DMS79 (cell line): Measurements from ENCODE around the gene RNF148.

ENCODE experiments used
- DNase-seq: peaks from one replicate; lab custom pipeline; 2025; lab: John Stamatoyannopoulos, UW

Gene RNF148, protein sequence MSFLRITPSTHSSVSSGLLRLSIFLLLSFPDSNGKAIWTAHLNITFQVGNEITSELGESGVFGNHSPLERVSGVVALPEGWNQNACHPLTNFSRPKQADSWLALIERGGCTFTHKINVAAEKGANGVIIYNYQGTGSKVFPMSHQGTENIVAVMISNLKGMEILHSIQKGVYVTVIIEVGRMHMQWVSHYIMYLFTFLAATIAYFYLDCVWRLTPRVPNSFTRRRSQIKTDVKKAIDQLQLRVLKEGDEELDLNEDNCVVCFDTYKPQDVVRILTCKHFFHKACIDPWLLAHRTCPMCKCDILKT

GRCh38 chr7:122702872-122703510 is at the start of gene RNF148:
Gene RNF148, minus strand, starts transcription at chr7:122702922. Its CDS starts 172 bp downstream, at chr7:122702750.
- DNase-seq = no peak

GRCh38 chr7:122750389-122750788 is 47.7 kb upstream of the RNF148 start:
- DNase-seq = no peak

DNA sequence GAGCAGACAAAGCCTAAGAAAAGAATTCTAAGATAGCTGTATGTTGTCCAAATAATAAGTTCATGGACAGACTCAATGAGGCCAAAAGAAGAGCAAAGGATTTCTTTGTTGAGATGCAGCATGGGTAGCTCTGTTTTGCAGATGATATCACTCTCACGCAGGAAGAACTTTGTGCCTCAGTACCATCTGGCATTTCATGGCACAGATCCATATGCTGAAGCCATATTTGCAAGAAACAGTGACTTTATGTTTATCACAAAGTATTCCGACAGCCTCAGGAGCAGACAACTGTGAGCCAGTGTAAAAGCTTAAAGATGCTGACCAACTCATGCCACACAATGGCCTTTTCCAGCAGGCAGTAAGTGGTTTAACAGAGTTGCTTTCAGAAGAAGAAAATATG is 45.5 kb upstream of the RNF148 start:
- no peak for DNase-seq

GRCh38 chr7:122746948-122747347 is 44.2 kb upstream of the RNF148 start:
- DNase-seq = no peak

DNA sequence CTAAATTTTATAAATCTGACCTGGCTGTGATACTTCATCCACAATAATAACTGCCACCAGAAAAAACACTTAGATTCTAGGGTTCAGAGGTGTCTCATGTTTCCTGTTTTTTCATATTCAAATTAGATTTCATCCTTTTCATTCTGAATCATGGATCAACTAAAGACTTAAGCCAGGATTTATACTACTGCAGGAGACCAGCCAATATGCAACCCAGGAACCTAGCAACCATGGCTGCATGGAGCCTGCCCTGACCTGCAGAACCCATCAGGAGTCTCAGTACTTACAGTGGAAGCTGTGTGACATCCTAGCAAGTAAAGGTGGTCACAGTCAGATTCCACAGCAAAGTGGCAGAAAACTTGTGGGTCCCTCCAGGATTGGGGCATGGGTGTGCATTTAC is 40.5 kb upstream of the RNF148 start:
- no peak for DNase-seq

DNA sequence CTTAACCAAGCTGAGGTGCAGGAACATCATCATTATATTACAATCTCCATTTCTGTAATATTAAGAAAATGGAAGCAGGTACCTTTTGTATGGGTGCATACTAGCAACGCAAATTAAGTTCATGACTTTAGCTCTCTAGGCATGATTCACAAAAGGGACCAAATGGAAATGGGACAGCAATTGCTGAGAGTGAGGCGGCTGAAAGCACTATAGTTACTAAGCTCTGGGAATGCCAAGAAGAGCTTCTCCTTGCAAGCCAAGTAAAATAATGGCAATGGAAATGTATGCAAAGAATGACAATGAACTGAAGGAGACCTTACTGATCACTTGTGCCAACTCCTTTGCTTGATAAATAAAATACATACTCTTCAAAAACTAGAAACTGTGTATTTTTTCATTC is 36.2 kb upstream of the RNF148 start:
- DNase-seq = no peak

DNA sequence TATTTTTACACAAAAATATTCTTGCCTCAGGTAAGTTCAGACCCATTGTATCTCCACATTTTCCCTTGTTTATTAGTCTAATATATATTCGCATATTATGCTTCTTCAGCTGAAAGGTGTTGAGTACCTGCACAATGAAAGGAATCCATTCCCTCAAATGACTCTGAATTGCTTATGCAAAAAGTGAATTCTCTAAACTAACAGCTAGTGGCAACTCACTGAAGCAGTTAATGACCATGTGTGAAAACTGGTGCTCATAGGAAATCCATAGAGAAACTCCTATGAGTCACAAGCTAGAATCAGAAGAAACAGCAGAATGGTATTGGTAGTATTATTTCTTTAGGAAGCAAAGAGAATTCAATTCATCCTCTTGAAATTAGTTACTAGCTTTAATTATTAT is 33.5 kb upstream of the RNF148 start:
- no peak for DNase-seq

DNA sequence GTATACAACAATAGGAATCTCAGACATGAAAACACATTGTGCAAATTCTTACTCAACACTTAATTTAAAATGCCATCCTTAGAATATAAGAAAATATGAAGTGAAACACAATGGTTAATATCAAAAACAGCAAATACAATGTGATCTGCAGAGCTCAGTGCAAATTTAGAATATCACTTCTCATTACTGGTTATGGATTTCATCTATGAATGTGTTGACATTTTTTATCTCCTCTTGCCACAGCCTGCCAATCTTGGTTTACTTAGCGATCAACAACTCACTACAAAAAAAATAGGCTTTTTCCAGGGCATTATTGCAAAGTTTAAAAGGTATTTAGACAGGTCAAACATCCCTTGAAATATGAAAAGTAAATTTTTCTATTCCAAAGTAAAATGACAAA is 25.0 kb upstream of the RNF148 start:
- DNase-seq = no peak

DNA sequence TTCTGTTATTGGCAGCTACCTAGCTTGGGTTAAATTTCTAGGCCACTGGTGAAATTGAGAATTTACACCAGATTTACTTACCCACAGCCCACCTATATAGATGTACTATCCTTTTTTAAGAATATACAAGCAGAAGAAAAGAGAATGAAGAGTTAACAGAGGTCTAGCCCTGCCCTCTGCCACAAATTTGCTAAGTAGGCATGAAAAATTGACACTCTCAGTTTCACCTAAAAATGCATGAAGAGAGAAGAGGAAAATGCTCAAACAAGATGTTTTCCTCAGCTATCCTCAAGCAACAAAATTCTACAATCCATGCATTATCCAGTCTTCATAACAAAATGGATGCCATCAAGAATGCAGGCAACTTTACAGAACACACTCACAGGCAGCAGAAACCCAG is 24.6 kb upstream of the RNF148 start:
- no peak for DNase-seq

DNA sequence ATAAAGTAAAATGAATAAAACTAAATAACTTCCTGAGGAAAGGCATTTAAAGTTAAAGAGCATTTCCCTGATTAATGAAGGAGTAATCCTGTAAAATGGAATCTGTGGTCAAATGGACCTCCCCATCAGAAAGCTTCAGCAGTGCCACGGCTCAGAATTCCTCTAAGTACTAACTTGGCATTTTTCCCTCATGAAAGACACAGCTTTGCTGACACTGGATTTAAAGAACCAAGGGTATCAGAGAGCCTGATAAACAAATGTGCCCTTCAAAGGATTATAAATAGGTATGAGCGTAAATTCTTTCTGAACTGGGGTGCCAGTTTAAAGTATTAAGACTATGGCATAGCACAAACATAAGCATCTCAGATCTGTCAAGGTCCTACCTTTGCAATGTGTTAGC is 24.2 kb upstream of the RNF148 start:
- no peak for DNase-seq

- no peak for DNase-seq
Observed at GRCh38 chr7:122724366-122724765, 21.6 kb upstream of the RNF148 start.

DNA sequence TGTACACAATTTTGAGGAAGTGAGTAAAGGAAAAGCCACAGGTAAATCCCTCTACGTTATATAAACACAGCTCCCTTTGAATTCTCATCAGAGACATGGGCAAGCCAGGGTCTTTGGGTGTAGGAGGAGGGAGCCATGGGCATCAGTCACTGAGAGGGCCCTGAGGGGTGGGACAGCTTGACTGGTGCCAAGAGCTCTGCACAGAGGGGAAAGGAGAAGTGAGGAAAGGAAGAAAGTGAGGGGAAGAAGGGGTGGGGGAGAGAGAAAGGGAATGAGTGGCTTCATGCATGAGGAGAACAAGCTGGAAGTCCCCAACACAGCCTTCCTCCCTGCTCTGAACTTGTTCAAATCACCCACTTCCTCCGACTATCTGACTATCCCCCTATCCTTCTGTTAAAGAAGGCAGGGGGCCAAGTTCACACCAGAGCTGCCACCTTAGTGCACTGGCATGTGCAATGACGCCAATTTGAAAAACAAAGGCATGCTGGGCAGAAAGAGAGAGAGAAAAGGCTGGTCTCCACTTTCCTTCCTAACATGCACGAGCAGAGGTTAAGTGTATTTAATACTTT is 16.4 kb upstream of the RNF148 start:
- DNase-seq = no peak

DNA sequence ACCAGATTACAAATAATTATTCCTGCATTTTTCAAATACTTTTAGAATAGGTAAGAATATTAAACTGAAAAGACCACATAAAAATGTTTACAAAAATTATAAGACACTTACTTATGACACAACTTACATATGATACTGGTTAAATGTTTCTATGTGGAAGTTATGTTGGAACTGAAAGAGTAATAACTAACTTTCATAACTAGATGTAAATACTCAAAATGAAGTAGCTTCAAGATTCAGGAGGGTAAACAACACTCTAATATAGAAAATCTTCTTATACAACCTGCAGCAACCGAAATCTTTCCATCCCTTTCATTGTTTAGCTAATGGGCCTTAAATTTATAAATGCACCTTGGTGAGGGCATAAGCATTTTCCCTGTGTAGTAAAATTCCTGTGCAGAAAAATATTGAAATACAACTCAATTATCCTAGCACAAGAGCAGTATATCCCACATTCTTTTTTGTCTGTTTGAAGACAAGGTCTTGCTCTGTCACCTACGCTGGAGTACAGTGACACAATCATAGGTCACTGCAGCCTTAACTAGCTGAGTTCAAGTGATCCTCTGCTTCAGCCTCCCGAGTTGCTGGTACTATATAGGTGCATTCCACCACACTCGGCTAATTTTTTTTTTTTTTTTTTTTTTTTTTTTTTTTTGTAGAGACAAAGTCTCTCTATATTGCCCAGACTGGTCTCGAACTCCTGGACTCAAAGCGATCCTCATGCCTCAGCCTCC is 14.8 kb upstream of the RNF148 start:
- no peak for DNase-seq

- DNase-seq = no peak
Observed at GRCh38 chr7:122715183-122715582, 12.5 kb upstream of the RNF148 start.

GRCh38 chr7:122710916-122711315 is 8.2 kb upstream of the RNF148 start:
- no peak for DNase-seq

GRCh38 chr7:122709930-122710646 is 7.4 kb upstream of the RNF148 start:
- DNase-seq = no peak

DNA sequence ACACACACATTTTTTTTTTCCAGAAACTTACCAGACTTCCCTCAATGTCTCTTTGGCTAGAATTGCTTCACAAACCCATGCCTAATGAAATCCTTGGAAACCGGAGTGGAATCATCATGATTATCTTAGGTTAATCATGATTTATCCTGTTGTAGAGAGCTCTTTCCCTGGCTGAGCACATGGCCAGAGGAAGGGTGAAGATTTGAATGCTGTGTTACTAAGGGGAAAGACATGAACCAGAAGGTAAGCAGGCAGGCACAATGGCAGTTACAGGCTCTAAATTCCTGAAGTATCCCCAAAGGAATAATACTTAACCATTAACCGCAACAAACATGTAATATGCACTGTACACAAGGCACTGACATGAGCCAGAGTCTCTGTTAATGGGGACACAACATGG is 4.1 kb upstream of the RNF148 start:
- no peak for DNase-seq

GRCh38 chr7:122699017-122699416 is 3.7 kb downstream of the RNF148 start, which contains the start of gene RNF133:
Gene RNF133, minus strand, starts transcription at chr7:122699117. Its CDS starts 199 bp downstream, at chr7:122698918.
- DNase-seq = no peak

- no peak for DNase-seq
Observed at GRCh38 chr7:122695816-122696215, 6.9 kb downstream of the RNF148 start.

DNA sequence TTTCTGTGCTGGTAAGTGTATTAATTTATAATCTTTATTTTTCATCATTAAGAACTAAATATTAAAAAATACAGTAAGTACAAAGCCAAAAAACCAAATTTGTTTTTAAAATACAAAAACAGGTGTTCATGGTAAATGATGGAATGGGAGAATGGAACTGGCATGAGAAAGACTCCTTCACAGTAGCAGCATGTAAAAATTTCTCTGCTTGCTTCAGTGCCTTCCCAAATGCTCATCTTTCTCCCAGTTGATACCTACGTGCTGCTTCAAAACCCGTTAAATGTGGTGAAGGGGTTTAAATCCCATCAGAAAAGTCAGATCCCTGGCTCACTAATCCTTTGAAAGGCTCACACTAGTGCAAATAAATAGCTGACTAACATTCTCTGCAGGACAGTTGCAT is 8.0 kb downstream of the RNF148 start:
- no peak for DNase-seq

DNA sequence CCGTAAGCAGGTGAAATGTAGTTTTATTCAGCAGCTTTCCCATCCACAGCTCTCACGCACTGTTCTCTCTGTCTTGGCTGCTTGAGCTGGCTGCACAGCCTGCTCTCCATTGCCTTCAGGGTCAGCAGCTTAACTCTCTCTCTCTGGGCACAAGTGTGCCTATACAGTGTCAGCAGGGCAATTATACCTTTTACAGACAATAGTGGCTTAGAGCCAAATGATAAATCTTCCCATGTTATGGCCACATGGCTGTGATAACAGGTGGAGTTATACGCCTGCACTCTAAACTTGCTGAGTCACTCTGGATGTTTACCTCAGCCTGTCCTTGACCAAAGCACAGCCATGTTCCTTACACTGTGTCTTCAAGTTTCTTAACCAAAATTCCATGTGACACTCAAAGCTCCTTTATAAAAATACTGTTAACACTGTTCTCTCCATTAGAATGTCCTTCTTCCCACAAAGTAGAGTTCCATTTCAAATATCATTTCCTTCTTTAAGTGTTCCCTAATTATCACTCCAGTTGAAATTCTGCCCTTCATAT is 9.9 kb downstream of the RNF148 start:
- DNase-seq = no peak
